Activated naive CD4-positive, alpha-beta T cell treated with anti-CD3 and anti-CD28 coated beads, Interleukin-2, amount 10 ng/mL, durations not matched to agents 7 days and 5 days (primary cell): ENCODE data around the gene TDRD9.

Source experiments
- CTCF ChIA-PET: fragments of 350-600 bp; sonication (Branson Sonifier 250); formaldehyde crosslinking; loops from one replicate; lab custom pipeline; 2021; ENCODE audit warnings: antibody characterized with exemption; lab: Charles Lee
- DNase-seq: peaks from one replicate; pipeline ENCODE4 v3.0.0-alpha.2; 2020
- H3K27ac Mint-ChIP-seq: one replicate; pipeline ENCODE4 v1.8.0; 2021; ENCODE audit warnings: mild to moderate bottlenecking, moderate library complexity, mixed read lengths
- H3K27me3 Mint-ChIP-seq: one replicate; pipeline ENCODE4 v1.8.0; 2021; ENCODE audit warnings: mild to moderate bottlenecking, mixed read lengths
- H3K36me3 Mint-ChIP-seq: one replicate; pipeline ENCODE4 v1.8.0; 2021; ENCODE audit warnings: mixed read lengths
- H3K4me1 Mint-ChIP-seq: one replicate; pipeline ENCODE4 v1.8.0; 2021; ENCODE audit warnings: mixed read lengths
- H3K4me3 Mint-ChIP-seq: one replicate; pipeline ENCODE4 v1.8.0; 2021; ENCODE audit warnings: mild to moderate bottlenecking, moderate library complexity, mixed read lengths
- H3K9me3 Mint-ChIP-seq: one replicate; pipeline ENCODE4 v1.8.0; 2021; ENCODE audit warnings: mixed read lengths

Gene TDRD9

DNA sequence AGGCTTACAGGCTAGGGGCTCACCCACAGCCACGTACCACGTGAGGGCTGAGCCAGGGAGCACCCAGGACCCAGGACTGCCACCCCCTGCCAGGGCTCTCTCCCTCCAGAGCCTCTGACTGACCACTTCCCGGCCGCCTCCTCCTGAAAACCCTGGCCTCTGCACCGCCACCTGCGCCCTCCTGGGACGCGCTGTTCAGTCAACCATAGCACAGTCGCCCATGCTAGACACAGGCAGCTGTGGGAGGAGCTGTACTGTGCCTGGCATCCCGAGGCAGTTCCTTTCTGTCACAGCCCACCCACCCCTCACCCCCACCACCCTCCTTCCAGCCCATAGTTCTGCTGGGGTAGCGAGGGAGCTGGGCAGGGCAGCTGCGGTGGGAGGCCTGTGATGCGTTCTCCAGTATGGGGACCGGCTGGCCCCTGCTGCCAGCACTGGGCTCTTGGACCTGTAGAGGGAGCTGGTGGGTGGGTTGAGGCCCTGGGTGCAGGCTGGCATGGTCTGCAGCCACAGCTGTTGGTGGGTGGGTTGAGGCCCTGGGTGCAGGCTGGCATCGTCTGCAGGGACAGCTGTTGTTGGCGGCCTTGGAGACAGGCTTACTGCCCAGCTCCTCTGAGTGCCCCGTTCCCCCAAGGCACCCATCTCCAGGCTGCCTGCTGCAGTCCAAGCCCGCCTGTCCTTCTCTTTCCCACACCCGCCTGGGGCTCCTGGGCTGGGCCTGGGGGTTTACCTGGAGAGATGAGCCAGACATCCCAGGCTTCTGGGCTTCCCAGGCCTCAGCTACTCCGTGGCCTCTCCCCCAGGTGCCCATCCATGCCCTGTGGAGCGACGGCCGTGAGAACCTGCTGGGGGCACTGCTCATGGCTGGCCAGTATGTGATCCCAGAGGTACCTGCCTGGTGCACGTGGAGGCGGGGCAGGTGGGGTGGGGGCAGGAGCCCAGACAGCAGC lies 168.8 kb downstream of the TDRD9 start:
- H3K9me3 Mint-ChIP-seq, result no peaks in the 10 kb centered on the region
- no peaks in the 10 kb centered on the region for H3K36me3 Mint-ChIP-seq
- CTCF ChIA-PET, result interaction anchor here (1.2 to 1.3 kb wide), 2 partner anchors 32 to 35 kb away, joined by 3 to 6 read pairs; no protein-coding TSS in a partner anchor
- H3K27me3 Mint-ChIP-seq, result peaks cover 4% of the 10 kb centered on the region
- H3K4me1 Mint-ChIP-seq, result peaks cover 4% of the 10 kb centered on the region
- no peak for DNase-seq
- H3K27ac Mint-ChIP-seq, result no peak overlapping the region
- no peak overlapping the region for H3K4me3 Mint-ChIP-seq

- CTCF ChIA-PET, result no interaction called here
- peaks cover 4% of the 10 kb centered on the region for H3K27me3 Mint-ChIP-seq
- no peak overlapping the region for H3K27ac Mint-ChIP-seq
- no peaks in the 10 kb centered on the region for H3K36me3 Mint-ChIP-seq
- peaks cover 4% of the 10 kb centered on the region for H3K4me1 Mint-ChIP-seq
- no peak overlapping the region for H3K4me3 Mint-ChIP-seq
- DNase-seq, result no peak
- no peaks in the 10 kb centered on the region for H3K9me3 Mint-ChIP-seq
Measured at GRCh38 chr14:104098272-104099095, 170.2 kb downstream of the TDRD9 start.

DNA sequence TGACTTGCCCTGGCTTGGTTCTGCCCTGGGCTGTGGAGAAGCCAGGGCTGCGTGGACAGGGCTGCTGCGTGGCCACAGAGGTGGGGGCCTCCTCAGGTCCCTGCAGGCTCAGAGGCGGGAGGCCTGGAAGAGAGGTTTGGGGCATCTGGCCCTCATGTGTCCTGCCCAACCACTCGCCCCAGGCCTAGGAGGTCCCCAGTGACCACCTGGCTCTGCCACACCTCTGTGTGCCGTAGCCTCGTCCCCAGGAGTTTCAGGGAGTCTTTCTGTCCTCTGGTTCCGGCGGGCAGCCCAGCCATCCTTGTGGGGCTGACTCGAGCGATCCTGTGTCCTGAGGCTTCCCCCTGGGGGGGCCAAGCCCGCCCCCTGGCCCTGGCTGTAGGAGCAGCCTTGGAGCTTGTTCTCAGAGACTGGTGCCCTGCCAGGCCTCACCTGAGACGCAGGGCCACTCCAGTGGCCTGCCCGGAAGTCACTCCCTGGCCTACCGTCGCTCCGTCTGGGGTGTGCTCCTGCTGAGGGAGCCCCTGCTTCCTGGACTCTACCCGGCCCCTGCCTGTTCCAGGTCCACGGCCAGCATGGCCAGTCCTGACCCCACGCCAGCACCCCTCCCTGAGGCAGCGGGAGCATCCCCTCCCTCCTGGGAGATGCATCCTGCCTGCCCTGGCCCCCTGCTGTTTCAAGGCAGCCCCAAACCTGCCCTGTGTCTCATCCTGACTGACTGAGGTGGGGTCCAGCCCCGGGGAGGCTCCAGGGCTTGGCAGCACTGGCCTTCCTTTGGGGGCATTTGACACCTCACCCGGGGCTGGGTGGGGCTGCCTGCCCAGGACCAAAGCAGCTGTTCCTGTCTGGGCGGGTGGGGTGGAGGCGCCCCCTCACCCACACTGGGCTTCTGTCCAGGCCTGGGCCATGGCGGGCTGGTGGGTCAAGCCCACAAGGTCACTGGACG lies 171.1 kb downstream of the TDRD9 start:
- Mint-ChIP-seq H3K9me3 (no peaks in the 10 kb centered on the region), H3K4me3 (no peak overlapping the region), H3K36me3 (no peaks in the 10 kb centered on the region), H3K27me3 (peaks cover 4% of the 10 kb centered on the region), H3K27ac (no peak overlapping the region), H3K4me1 (peaks cover 2% of the 10 kb centered on the region)
- DNase-seq, result no peak
- CTCF ChIA-PET, result no interaction called here

GRCh38 chr14:104100171-104101085 lies 172.2 kb downstream of the TDRD9 start:
- CTCF ChIA-PET, result interaction anchor here (0.6 kb wide), 1 partner anchor 452 kb away, joined by 3 read pairs; no protein-coding TSS in a partner anchor
- Mint-ChIP-seq H3K4me3 (no peak overlapping the region), H3K36me3 (no peaks in the 10 kb centered on the region), H3K27me3 (peaks cover 4% of the 10 kb centered on the region), H3K27ac (no peak overlapping the region), H3K9me3 (no peaks in the 10 kb centered on the region), H3K4me1 (no peaks in the 10 kb centered on the region)
- DNase-seq, result no peak

DNA sequence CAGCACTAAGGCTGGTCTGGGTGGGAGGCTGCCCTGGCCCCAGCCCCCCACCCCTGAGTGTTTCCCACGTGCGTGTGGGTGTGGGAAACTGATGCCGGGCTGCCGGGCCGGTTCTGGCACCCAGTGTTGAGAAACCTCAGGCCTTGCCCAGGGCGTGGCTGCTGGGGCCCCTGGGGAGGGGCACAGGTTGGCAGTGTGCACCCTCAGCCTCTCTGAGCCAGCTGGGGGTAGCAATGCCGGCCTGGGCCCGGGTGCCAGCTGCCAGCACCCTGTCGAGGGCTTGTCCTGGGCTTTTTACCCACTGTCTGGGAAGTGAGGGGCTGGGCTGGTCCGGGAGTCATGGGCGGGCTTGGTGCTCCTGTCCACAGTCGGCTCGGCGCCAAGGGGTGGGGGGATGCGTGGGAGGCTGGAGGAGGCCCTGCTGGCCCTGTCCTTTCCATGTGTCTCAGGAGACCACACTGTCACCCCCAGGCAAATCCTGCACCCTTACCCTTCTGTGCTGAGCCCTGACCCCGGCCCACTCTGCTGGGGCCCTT lies 172.9 kb downstream of the TDRD9 start:
- Mint-ChIP-seq H3K27ac (no peak overlapping the region), H3K9me3 (no peaks in the 10 kb centered on the region), H3K4me1 (no peaks in the 10 kb centered on the region), H3K27me3 (peaks cover 1% of the 10 kb centered on the region), H3K36me3 (no peaks in the 10 kb centered on the region), H3K4me3 (no peak overlapping the region)
- no peak for DNase-seq
- CTCF ChIA-PET, result interaction anchor here (0.6 kb wide), 1 partner anchor 451 kb away, joined by 3 read pairs; no protein-coding TSS in a partner anchor

DNA sequence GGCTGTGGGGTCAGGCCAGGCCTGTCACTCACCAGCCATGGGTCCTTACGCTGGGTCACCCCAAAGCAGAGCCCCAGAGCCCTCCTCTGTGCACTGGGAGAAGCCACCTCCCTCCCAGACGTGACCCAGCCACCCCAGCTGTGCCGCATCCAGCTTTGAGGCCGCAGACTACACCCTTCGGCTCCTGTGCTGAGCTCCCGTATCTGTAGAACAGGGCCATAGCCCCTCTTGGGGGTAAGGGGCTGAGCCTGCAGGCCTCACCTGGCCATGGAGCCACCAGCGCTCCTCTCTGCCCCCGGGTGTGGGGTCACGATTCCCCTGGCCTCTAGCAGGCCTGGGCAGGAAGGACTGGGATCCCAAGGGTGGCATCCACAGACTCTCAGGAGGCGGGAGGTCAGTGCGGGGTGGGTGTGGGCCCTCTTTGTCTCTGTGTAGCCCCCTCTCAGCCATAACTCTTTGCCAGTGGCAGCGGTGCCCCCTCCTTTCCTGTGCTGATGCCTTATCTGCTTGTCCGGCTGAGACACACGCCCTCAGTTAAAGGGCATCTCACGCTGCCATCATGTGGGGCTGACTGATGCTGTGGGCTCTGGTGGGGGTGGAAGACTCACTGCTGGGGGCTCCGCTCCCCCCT lies 173.5 kb downstream of the TDRD9 start:
- Mint-ChIP-seq H3K27ac (no peak overlapping the region), H3K4me3 (no peak overlapping the region), H3K4me1 (no peaks in the 10 kb centered on the region), H3K36me3 (no peaks in the 10 kb centered on the region), H3K9me3 (no peaks in the 10 kb centered on the region), H3K27me3 (no peaks in the 10 kb centered on the region)
- DNase-seq, result no peak
- CTCF ChIA-PET, result no interaction called here
